K562 (cell line): ENCODE data around the gene NYAP1. TPM values are rescaled to one million over a fixed set of nuclear protein-coding genes. Genes with fewer than 3 reads are reported as not detected.

Experiments used
- CEBPB ChIP-seq: fragments of 450-650 bp; IDR thresholded peaks from 2 replicates; pipeline ENCODE4 v1.6.1; 2016; ENCODE audit warnings: missing genetic modification characterization, missing compliant biosample characterization
- FIP1L1 ChIP-seq: fragments of 200-400 bp; formaldehyde crosslinking; IDR thresholded peaks from 2 replicates; pipeline ENCODE4 v1.6.1; 2018; ENCODE audit warnings: mild to moderate bottlenecking, low read depth, low read length; ENCODE audit not compliant: poor library complexity, severe bottlenecking
- FOS ChIP-seq: IDR thresholded peaks from 3 replicates; pipeline ENCODE4 v1.6.1; 2011; ENCODE audit not compliant: insufficient read length; ENCODE audit errors: extremely low read depth
- FOXJ2 ChIP-seq: fragments of 200-800 bp; sonication (Bioruptor generic); IDR thresholded peaks from 2 replicates; pipeline ENCODE4 v1.6.1; 2016; ENCODE audit warnings: missing genetic modification characterization, missing compliant biosample characterization
- HNRNPL ChIP-seq: fragments of 200-400 bp; formaldehyde crosslinking; IDR thresholded peaks from 2 replicates; pipeline ENCODE4 v1.6.1; 2017; ENCODE audit warnings: low read depth, mild to moderate bottlenecking, low read length
- KLF16 ChIP-seq: IDR thresholded peaks from 2 replicates; pipeline ENCODE4 v1.6.1; 2016; ENCODE audit warnings: antibody characterized with exemption
- LARP7 ChIP-seq: fragments of 450-650 bp; IDR thresholded peaks from 2 replicates; pipeline ENCODE4 v1.6.1; 2016
- NEUROD1 ChIP-seq: fragments of 150-350 bp; IDR thresholded peaks from 2 replicates; pipeline ENCODE4 v1.6.1; 2014; ENCODE audit warnings: borderline replicate concordance, low read length, low read depth; ENCODE audit not compliant: partially characterized antibody
- NR4A1 ChIP-seq, 2 experiments: fragments of 250-450 bp in 1 of 2; fragments of 450-650 bp in 1 of 2; sonication (Bioruptor Pico) in 1 of 2; IDR thresholded peaks; 2 replicates each; pipeline versions ENCODE4 v1.4.0 to v1.6.1; 2016 to 2020; ENCODE audit warnings: mild to moderate bottlenecking in 2 of 2, missing compliant biosample characterization in 1 of 2, missing genetic modification characterization in 1 of 2, moderate library complexity in 1 of 2
- PYGO2 ChIP-seq: fragments of 450-650 bp; IDR thresholded peaks from 2 replicates; pipeline ENCODE4 v1.6.1; 2016; ENCODE audit warnings: mild to moderate bottlenecking, missing genetic modification characterization, moderate library complexity, missing compliant biosample characterization
- RBM34 ChIP-seq: fragments of 200-400 bp; formaldehyde crosslinking; IDR thresholded peaks from 2 replicates; pipeline ENCODE4 v1.6.1; 2018; ENCODE audit warnings: low read length, borderline replicate concordance; ENCODE audit not compliant: insufficient read depth
- SIX5 ChIP-seq, 2 experiments: IDR thresholded peaks; 2 replicates each; pipeline ENCODE4 v1.6.1; 2011; ENCODE audit warnings: low read length in 2 of 2, borderline replicate concordance in 1 of 2, low read depth in 1 of 2, mild to moderate bottlenecking in 1 of 2, moderate library complexity in 1 of 2; ENCODE audit not compliant: insufficient read depth in 1 of 2
- SMAD2 ChIP-seq: fragments of 150-350 bp; IDR thresholded peaks from 2 replicates; pipeline ENCODE4 v1.6.1; 2014; ENCODE audit warnings: low read depth, mild to moderate bottlenecking, low read length
- TGIF2 ChIP-seq: sonication (generic); formaldehyde crosslinking; IDR thresholded peaks from 2 replicates; pipeline ENCODE4 v1.8.1; 2022; ENCODE audit warnings: mild to moderate bottlenecking, missing genetic modification reagents, moderate library complexity
- THAP7 ChIP-seq: fragments of 250-450 bp; sonication (Bioruptor Pico); IDR thresholded peaks from 2 replicates; pipeline ENCODE4 v1.5.0; 2021
- ZBTB26 ChIP-seq: fragments of 450-650 bp; formaldehyde crosslinking; IDR thresholded peaks from 2 replicates; pipeline ENCODE4 v1.4.0; 2022; ENCODE audit warnings: missing genetic modification characterization
- ZFP1 ChIP-seq: fragments of 450-650 bp; formaldehyde crosslinking; IDR thresholded peaks from 2 replicates; pipeline ENCODE4 v1.4.0; 2020; ENCODE audit warnings: mild to moderate bottlenecking, mixed read lengths
- ZKSCAN1 ChIP-seq: fragments of 150-350 bp; IDR thresholded peaks from 2 replicates; pipeline ENCODE4 v1.6.1; 2016; ENCODE audit warnings: low read depth, low read length
- ZNF232 ChIP-seq: sonication (generic); formaldehyde crosslinking; IDR thresholded peaks from 2 replicates; pipeline ENCODE4 v1.8.0; 2022; ENCODE audit warnings: mild to moderate bottlenecking, missing genetic modification reagents
- ZNF583 ChIP-seq: fragments of 250-450 bp; sonication (Bioruptor Pico); IDR thresholded peaks from 2 replicates; pipeline ENCODE4 v1.4.0; 2020
- ZNF695 ChIP-seq: fragments of 450-650 bp; formaldehyde crosslinking; IDR thresholded peaks from 2 replicates; pipeline ENCODE4 v1.4.0; 2020; ENCODE audit warnings: mild to moderate bottlenecking, moderate library complexity
- polyA plus RNA-seq, 8 experiments: library from polyadenylated mRNA; depleted of rRNA in 4 of 8; stranded (reverse) in 5 of 8; unstranded in 3 of 8; fragments of >200 nt; fragmentation: Nextera tagmentation in 2 of 8; fragmentation: Illumina TruSeq in 1 of 8; extraction: Ambion mirVana in 2 of 8; extraction: Trizol in 1 of 8; gene quantifications; 2 replicates each; pipeline versions ENCODE4 v1.2.1 to v1.2.3, GENCODE V29; 2011 to 2014; ENCODE audit warnings: inconsistent platforms in 1 of 8, missing spikeins in 1 of 8
- total RNA-seq, 7 experiments: library from RNA; depleted of rRNA in 6 of 7; stranded (reverse); fragments of >200 nt in 6 of 7; fragmentation: Illumina TruSeq in 2 of 7; extraction: Trizol in 2 of 7; gene quantifications; 2 replicates each; pipeline versions ENCODE4 v1.2.1 to v1.2.3, GENCODE V29; 2011 to 2021; ENCODE audit warnings: low replicate concordance in 1 of 7
- TF ChIP-seq, protein P1 (sequence below): fragments of 250-450 bp; sonication (Bioruptor Pico); IDR thresholded peaks from 2 replicates; pipeline ENCODE4 v1.9.0; 2021; ENCODE audit warnings: mild to moderate bottlenecking
- TF ChIP-seq, protein P2 (sequence below): sonication (generic); formaldehyde crosslinking; IDR thresholded peaks from 2 replicates; pipeline ENCODE4 v1.9.0; 2022; ENCODE audit warnings: mild to moderate bottlenecking, missing genetic modification reagents
- TF ChIP-seq, protein P3 (sequence below): sonication (generic); formaldehyde crosslinking; IDR thresholded peaks from 2 replicates; pipeline ENCODE4 v1.8.1; 2022; ENCODE audit warnings: missing genetic modification reagents
- TF ChIP-seq, protein P4 (sequence below): sonication (generic); formaldehyde crosslinking; IDR thresholded peaks from 2 replicates; pipeline ENCODE4 v1.8.0; 2022; ENCODE audit warnings: missing genetic modification reagents, mild to moderate bottlenecking, borderline replicate concordance

NYAP1 gene
- total and polyA plus RNA-seq, 9 of the 15 experiments (the other 6 are each of a cell fraction or from before 2014, with no cell fraction given) = 0.11 to 0.88 (median 0.22) TPM; not detected in 2

- TF ChIP-seq SIX5 (IDR thresholded peaks at IDR 0.05; ENCODE audit: borderline replicate concordance in 1 of 2, insufficient read depth in 1 of 2, low read depth in 1 of 2, low read length in 2 of 2) (no peak), ZNF695 (no peak), KLF16 (no peak), HNRNPL (no peak), SMAD2 (no peak), FOXJ2 (tag) (no peak), NR4A1 (CRISPR knock-in tag; IDR thresholded peaks at IDR 0.05) (no peak), NR4A1 (tag; IDR thresholded peaks at IDR 0.05) (no peak), PYGO2 (no peak), TGIF2 (no peak), FOS (no peak), LARP7 (no peak), ZBTB26 (CRISPR knock-in tag) (no peak), ZNF583 (CRISPR knock-in tag) (peak; percentile 79; the same call in 1 of the 2 replicates), ZNF232 (CRISPR knock-in tag) (no peak), NEUROD1 (no peak), RBM34 (no peak), CEBPB (no peak), ZFP1 (no peak), FIP1L1 (no peak), ZKSCAN1 (no peak), THAP7 (CRISPR knock-in tag) (peak; percentile 33; the same call in 1 of the 2 replicates)
- TF ChIP-seq, protein P1, sequence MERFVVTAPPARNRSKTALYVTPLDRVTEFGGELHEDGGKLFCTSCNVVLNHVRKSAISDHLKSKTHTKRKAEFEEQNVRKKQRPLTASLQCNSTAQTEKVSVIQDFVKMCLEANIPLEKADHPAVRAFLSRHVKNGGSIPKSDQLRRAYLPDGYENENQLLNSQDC = no peak
- TF ChIP-seq, protein P2, sequence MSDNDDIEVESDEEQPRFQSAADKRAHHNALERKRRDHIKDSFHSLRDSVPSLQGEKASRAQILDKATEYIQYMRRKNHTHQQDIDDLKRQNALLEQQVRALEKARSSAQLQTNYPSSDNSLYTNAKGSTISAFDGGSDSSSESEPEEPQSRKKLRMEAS (CRISPR knock-in tag) = no peak
- TF ChIP-seq, protein P3, sequence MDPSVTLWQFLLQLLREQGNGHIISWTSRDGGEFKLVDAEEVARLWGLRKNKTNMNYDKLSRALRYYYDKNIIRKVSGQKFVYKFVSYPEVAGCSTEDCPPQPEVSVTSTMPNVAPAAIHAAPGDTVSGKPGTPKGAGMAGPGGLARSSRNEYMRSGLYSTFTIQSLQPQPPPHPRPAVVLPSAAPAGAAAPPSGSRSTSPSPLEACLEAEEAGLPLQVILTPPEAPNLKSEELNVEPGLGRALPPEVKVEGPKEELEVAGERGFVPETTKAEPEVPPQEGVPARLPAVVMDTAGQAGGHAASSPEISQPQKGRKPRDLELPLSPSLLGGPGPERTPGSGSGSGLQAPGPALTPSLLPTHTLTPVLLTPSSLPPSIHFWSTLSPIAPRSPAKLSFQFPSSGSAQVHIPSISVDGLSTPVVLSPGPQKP (CRISPR knock-in tag) = no peak
- TF ChIP-seq, protein P4, sequence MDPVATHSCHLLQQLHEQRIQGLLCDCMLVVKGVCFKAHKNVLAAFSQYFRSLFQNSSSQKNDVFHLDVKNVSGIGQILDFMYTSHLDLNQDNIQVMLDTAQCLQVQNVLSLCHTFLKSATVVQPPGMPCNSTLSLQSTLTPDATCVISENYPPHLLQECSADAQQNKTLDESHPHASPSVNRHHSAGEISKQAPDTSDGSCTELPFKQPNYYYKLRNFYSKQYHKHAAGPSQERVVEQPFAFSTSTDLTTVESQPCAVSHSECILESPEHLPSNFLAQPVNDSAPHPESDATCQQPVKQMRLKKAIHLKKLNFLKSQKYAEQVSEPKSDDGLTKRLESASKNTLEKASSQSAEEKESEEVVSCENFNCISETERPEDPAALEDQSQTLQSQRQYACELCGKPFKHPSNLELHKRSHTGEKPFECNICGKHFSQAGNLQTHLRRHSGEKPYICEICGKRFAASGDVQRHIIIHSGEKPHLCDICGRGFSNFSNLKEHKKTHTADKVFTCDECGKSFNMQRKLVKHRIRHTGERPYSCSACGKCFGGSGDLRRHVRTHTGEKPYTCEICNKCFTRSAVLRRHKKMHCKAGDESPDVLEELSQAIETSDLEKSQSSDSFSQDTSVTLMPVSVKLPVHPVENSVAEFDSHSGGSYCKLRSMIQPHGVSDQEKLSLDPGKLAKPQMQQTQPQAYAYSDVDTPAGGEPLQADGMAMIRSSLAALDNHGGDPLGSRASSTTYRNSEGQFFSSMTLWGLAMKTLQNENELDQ (CRISPR knock-in tag) = no peak
Observed at GRCh38 chr7:100538348-100538653, 54.6 kb downstream of the NYAP1 start (continued).
